NOMO-1 treated with DMSO at 0.1 percent for 48 hours (cell line): ENCODE measurements around the gene LNX2.

Source experiments
- DNase-seq: peaks from one replicate; lab custom pipeline; 2025; ENCODE audit not compliant: unreplicated experiment; lab: John Stamatoyannopoulos, UW

The LNX2 gene

DNA sequence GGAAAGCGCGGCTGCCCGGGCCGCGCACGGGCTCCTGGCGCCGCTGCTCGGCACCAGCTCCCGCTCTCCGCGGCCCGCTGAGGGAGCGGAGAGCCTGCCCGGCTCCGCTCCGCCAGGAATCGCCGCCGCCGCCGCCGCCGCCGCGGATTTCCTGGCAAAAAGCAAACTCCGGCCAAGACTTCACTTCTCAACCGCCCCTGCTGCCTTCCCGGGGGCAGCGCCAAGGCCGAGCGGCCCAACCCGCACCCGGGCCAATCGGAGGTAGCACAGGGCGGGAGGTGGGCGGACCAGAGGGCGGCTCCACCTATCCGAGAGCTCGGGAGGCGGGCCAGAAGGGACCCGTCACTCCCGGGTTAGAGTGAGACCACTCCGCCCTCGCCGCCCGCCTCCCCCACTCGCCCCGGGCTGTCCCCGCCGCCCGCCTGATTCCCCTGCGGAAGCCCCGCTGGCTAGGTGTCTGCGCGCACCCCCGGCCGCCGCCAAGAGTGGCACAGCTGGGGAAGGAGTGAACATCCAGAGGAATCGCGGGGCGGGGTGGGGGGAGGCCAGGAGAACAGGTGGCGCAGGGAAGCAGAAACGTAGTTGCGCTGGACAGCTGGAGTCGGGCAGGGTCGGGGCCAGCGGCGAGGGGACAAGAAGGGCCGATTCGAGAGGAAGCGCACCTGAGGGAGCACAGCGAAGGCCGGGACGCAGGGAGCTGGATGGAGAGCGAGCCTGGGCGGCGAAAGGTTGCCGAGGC is at the start of gene LNX2:
LNX2 (minus strand) TSS at position 153 of the 739 bp plus-strand sequence. CDS start 38,826 bp downstream, outside the sequence.
- peak; percentile 99 for DNase-seq

DNA sequence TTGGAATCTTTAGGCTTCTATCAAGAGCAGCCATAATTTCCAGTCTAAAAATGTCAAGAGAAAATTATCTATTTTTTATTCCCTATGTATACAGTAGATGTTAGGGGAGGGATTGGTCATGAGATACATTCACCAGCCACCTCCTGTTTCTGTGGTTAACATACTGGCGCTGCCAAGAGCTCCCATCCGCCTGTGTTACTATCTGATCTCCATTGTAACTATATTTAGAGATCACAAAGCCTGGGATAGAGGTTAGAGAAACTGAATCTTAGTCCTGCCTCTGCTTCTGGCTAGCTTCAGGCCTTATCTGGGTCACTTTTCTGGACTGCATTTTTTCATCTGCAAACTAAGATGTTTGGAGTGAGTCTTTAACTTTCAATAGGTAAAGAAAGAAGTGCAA is 47.6 kb upstream of the LNX2 start:
- DNase-seq = no peak

DNA sequence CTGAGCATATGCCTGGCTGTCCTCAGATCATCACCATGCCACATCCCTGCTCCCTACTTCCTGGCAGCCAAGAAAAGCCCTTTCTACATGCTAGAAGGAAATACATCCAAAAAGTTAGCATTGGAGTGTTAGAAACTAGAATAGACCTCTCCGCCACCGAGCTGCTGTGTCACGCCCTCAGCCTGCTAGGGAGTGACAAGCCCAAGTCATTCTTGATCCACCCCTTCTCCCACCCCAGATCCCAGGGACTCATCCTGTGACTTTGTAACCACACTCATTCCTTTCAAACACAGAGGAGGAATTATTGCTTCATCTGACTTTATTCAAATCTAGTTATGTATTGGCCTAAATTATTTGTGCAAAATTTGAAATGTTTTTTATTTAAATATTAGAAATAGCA is 46.6 kb upstream of the LNX2 start:
- no peak for DNase-seq

DNA sequence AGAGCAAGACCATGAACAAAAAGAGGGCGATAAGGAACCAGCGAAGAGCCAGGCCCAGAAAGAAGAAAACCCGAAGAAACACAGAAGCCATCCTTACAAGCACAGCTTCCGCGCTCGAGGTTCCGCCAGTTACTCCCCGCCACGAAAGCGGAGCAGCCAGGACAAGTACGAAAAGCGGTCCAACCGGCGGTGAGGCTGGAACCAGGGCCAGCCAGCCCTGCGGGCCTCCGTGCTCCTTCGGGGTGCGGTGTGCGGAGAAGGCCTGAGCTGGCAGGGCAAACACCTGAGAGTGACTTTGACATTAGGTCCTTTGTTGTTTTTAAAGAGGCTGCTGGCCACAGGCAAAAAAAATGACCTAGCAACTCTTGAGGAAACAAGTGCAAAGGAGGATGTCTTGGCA is 45.4 kb upstream of the LNX2 start:
- DNase-seq = no peak

DNA sequence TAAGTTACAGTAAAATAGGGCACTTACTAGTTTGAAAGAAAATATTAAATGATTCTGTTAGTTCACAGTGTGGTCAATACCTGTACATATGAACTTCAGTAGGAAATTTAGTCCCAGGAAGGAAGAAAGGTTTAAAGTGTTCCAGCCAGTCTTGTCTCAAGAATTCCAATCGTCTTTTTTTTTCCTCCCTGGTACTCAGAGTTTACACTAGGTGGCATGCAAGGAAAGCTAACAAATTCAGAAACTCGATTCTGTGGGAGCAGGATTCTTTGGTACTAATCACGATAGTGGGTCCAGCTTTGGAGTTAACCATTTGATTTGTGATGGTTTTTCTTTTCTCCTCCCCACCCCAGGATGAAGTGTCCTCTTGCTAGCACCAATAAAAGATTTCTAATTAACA is 45.0 kb upstream of the LNX2 start:
- no peak for DNase-seq

DNA sequence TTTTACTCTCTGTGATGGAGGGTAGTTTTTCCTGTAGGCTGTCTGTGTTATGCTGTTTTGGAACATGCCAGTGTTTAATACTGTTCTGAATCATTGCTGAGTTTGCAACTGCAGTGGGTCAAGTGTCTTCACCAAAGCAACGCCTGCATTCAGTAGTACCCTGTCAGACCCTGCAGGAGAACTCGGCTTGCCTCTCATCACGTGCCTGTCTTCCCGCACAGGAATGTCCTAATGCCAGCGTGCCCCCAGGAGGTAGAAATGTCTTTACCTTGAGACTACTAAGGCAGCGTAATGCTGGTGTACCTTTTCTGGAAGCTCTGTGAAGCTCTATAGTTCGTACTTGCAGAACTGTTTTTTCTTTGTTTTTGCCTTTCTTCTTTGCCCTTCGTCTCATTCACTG is 43.6 kb upstream of the LNX2 start:
- no peak for DNase-seq

DNA sequence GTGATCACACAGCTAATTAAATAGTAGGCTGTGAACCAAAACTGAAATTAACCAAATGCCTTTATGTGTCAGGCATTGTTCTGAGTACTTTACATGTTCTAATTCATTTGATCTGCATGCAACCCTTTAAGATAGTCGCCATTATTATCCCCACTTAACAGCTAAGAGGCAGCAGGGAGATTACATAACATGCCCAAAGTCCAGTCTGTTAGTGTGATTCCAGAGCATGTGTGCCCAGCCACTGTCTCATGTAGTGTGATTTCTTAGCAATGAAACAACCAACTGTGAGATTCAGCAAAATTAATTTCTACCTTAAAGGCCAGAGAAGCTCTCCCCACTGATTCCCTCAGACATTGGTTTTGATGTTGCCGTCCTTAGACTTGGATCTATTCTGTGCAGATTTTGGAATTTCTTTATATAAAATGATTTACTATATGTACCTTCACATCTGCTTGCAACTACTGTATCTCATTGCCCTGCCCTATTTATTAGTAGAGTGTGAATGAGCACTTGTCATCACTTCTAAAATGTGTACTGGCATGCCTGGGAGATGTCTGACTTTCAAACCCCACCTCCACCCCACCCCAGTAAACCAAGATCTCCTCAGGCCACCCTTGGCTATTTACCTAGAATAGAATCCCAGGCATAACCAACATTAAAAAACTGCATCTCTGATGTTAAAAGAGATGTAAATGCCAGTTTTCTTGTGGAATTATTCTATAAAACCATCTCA is 42.6 kb upstream of the LNX2 start:
- no peak for DNase-seq

DNA sequence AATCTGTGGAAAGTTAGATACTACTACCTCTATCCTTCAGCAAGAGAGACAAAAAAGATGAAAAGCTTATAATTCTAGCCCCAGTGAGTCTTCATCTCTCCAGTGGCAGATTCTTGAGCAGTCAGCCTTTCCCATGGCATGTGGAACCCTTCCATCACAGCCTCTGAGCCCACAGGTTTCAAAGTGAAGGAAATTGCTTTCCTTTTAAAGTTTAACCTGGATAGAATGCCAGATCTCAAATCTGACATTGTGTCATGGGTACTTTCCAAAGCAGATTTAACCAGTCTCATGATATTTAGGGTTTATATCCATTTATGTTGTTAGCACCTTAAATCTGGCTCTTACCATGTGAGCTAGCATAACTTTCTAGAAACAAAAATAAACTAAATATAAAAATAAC is 40.7 kb upstream of the LNX2 start:
- DNase-seq = no peak

DNA sequence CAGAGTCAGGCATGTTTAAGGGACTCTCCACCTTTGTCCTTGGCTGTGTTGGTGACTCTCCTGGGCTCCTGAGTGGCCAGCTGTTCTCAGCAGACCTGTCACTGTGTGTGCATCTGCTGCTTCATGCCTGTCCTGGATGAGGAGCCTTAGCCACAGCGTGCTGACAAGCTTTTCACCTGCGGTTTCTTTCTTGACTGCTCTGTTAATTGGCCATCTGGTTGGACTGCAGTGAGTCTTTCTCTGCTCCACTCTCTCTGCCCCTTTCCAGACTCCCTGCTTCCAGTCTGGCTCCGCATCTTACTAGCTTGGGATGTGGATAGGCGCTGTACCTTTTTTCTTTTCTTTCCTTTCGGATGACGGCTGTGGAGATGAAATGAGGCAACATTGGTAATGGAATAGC is 40.2 kb upstream of the LNX2 start:
- DNase-seq = no peak

DNA sequence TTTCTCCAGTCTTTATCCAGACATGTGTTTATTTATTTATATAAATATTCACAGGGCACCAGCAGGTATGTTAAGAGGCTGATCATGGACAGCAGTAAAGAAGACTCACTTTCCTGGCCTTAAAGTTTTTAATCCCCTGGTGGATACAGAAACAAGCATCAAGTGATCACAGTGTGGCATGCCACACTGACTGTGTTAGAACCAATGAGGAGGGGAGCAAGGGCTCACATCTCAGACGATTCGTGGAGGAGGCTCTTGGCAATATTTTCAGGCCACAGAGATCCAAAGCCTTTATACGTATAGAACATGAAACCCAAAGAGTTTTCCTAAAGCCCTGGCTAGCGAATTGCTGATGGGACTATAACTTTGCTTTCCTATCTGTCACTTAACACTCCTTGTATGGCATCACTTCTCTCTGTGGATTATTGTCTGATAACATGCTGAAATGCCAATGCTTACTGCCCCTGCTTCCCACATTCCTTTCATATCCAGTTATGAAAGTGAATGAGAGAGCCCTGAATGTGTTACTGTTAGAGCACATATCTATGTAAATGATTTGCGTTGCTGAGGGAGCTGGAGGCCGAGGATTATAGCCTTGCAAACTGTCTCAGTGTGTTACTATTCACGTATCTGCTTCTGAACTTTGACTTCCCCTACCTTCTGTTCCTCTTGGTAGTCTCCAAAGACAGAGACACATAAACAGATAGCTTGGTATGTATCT is 39.0 kb upstream of the LNX2 start:
- DNase-seq = no peak

DNA sequence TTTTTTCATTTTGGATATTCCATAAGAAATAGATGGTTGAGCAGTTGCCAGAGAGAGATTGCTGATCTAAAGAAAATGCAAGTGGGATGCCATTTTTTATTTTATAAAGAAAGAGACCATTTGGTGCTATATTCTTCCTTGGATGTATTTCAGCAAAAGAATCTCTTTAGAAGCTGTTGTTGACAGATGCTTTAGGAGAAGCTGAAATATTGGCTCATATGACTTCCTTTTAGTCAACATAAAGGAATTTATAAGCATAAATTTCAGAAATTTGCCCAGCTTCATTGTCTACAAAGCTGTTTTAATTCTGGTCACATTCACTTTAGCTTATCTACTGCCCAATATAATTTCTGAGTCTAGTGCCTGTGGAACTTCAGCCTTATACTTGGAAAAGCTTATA is 38.2 kb upstream of the LNX2 start:
- DNase-seq = no peak

DNA sequence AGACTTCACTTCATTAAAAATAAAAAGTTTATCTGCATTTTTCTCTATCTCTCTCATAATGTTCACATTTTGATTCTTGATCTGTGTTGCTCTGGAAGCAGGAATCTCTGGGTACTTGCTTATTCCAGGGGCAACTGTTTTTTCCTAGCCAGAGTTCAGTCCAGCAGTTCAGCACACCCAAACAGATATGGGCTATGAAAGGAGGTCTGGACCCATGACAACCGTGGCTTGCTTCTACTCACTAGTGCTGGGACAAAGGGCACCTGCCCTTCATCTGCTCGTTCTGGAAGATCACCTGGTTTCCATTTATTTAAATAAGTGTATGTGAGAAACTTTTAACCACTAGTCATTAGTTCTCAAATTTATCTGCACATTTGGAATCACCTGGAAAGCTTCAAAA is 37.4 kb upstream of the LNX2 start:
- no peak for DNase-seq

DNA sequence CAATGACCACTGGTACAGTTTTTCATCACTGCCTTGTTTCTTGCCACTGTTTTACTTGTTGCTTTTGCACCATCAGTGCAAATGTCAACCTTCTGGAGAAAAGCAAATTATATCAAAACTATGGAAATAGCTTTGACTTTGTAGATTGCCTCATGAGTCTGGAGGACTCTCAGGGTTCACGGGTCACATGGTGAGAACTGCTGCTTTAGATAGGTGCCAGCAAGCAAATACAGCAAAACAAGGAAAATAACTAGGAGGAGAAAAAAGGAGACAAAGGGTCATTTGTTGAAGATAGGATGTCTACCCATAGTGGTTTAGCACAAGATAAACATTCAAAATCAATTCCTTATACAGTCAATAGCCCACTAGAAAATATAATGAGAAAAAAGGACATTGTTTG is 34.5 kb upstream of the LNX2 start:
- no peak for DNase-seq

DNA sequence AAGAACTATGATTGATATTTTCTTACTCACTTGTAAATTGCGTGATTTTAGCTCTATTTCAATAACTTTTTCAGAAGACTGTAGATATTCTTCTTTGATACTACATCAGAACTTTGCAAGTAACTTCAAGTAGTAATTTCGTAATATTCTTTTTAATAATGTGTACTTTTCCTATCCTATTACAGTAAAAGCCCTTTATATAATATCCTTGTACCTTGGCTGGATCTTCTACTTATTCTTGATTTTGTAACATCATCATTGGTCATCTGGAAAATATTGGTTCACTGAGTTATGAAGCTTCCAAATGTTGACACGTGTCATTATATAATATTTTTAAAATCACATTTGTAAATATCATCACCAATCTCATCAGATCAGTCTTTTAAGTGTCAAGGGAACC is 33.7 kb upstream of the LNX2 start:
- no peak for DNase-seq

DNA sequence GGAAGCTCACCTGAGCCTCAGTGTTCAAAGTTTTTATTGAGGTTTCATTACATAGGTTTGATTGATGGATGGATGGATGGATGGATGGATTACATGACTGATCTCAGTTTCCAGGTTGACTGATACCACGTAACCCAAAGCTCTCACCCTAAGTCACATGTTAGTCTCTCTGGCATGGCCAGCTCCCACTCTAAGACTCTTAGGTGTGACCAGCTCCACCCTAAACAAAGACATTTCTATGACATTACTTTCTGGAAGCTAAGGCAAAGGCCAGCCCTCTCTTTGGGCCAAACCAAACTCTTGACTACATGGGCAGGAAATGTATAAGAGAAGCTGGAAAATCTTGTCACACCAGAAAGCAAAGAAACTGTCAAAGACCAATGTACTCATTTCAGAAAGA is 30.0 kb upstream of the LNX2 start:
- DNase-seq = no peak

DNA sequence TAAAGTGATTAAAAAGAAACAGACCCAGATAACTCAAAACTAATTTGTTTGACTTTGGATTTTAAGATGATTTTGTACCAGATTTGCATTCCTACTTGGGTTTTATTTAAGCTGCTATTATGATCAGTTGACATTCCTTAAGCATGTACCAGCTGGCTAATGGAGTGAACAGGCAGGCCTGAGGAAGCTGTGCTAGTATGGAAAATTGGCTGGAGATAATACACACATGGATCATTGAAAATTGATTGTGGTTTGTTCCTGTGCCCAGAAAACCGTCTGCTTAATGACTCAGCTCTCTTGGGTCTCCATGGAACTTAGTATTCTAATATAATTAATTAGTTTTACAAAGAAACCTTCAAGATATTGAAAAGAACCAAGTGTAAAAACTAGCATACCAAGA is 24.0 kb upstream of the LNX2 start:
- DNase-seq = no peak

DNA sequence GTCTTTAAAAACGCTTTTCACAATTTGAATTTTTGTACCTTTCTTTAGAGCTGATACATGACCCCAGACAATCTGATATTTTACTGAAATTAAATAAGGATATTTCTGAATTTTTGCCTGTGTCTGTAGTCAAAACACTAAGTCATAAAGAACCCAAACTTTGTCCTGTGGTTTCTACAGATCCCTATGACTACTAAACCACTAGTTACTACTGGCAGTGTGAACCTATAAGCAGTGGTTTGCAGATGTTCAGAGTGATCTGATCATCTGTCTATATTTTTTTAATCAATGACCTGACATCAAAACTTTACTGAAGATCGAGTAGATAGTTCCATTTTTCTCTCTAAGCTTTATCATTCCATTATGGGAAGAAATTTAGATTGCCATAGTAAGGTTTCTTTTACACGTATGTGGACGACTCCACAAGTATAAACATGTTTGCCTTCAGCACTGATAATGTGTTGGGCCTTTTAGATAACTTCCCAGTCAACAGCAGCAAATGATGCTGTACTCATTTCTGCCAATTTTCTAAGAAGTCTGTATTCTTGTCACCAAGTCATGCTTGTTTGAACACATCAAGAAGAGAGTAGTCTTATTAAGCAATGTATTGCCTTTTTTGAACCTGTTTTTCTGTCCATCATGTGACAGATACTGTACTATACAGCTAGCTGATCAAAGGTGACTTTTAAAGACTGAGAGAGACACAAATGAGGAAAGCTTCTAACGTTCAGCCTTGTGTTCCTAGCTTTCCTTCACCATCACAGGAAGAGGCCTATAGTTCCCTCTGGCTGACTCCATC is 23.2 kb upstream of the LNX2 start:
- DNase-seq = no peak

DNA sequence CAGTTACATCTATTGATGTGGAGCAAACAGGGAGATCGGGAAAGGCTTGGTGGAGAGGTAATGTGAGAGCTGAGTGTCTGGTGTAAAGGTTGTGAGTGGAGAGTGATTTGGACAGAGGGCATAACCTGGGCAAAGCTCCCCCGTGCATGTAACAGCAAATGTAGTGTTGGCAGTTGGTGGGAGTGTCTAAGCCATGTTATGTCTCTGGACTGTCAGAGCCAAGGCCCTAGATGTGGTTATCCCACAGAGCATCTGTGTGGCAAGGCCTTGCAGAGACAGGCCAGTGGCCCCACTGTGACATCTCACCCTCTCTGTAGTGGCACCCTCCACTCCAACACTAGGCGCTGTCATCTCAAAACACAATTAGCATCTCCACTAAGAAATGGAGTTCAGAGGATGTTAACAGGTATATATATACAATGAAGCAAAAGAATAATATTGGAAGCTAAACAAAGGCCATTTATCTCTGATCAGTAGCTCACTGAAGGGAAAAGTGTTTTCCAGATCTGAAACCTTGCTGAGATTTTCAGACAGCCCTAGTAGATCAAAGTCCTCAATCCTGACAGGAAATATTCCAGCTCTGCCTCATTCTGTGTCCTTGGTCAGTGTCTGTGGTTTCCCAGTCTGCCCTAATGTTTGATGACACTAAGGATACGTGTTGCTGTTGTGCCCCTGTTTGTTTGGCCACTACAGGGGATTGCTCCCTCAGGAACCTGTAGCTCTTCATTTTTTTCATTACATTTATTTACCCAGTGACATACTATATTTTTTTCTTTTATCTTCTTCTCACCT is 21.6 kb upstream of the LNX2 start:
- no peak for DNase-seq

DNA sequence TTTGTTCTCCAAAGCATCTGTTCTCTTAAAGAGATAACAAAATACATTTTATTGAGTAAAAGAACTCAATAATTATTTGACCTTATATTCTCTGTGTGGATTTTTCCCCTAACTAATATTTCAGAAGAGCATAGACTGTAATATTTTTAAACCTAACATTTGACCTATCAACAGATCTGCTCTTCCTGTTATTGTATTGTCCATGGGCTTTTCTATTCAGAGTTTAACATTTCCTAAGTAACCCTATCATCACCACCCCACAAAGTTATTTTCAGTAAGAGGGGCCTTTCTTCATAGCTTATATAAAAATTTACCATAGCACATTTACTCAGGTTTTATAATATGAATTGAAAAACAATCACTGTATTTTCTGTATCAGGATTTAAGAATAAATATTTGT is 18.9 kb upstream of the LNX2 start:
- no peak for DNase-seq

DNA sequence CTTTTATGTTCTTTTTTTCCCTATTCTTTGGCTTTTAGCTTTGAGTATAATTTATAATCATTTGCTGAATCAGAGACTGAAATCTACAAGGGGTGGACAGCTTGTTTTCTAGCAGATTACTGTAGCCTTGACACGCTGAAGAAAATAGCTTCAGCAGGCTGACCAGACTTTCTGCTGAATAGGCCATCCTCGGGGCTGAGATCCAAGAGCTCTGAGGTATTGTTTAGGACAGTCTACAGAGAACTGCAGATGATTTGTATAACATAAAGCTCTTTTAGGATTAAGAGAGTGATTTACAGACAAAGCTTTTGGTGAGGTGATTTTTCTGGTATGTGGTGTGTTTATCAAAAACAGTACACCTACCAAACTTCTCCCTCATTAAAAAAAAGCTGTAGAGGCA is 18.2 kb upstream of the LNX2 start:
- no peak for DNase-seq

DNA sequence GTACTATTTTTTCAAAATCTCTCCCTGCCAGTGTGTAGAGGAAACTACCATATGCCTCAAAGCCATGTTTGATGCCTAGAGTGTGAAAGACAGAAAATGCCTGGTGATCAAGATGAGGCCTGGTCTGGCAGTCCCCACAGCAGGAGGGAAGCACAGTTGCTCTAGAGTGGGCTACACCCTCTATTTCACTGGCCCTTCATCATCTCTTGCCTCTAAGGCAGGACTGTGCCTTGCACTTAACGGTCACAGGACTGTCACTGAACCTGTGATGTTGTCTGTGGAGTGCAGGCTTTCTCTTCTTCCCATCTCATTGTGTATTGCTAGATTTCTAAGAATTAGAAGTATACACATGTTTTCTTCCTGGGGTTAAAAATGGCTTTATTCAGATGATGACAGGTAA is 17.7 kb upstream of the LNX2 start:
- DNase-seq = no peak
